ENCODE data around the gene GPR21.

DNA sequence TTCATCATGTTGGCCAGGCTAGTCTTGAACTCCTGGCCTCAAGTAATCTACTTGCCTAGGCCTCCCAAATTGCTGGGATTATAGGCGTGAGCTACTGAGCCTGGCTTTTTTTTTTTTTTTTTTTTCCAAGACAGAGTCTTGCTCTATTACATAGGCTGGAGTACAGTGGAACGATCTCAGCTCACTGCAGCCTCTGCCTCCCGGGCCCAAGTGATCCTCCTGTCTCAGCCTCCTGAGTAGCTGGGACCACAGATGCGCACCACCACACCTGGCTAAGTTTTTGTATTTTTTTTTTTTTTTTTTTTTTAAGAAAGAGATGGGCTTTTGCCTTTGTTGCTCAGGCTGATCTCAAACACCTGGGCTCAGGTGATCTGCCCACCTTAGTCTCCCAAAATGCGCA is 26.2 kb upstream of the GPR21 start:
- TF ChIP-seq POLR2A (IDR thresholded peaks at IDR 0.05) (no peak), POLR2AphosphoS5 (IDR thresholded peaks at IDR 0.05) (no peak)
- TF ChIP-seq, protein P1, sequence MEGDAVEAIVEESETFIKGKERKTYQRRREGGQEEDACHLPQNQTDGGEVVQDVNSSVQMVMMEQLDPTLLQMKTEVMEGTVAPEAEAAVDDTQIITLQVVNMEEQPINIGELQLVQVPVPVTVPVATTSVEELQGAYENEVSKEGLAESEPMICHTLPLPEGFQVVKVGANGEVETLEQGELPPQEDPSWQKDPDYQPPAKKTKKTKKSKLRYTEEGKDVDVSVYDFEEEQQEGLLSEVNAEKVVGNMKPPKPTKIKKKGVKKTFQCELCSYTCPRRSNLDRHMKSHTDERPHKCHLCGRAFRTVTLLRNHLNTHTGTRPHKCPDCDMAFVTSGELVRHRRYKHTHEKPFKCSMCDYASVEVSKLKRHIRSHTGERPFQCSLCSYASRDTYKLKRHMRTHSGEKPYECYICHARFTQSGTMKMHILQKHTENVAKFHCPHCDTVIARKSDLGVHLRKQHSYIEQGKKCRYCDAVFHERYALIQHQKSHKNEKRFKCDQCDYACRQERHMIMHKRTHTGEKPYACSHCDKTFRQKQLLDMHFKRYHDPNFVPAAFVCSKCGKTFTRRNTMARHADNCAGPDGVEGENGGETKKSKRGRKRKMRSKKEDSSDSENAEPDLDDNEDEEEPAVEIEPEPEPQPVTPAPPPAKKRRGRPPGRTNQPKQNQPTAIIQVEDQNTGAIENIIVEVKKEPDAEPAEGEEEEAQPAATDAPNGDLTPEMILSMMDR (IDR thresholded peaks at IDR 0.05): no peak
